PC-3 (cell line): Measurements from ENCODE around the gene GFAP. TPM values are rescaled to one million over a fixed set of nuclear protein-coding genes. Genes with fewer than 3 reads are reported as not detected.

Source experiments
- ATAC-seq: fragments of 200-7000 bp; cut with Tn5 transposase; 2 replicates; pipeline ENCODE4 v1.9.1; 2020; ENCODE audit warnings: mild to moderate bottlenecking, moderate library complexity
- BruUV-seq: library from RNA; stranded (reverse); fragments of 400-500 nt; replicated peaks from 2 replicates; lab custom pipeline; 2021; lab: Mats Ljungman, UMichigan
- CTCF ChIA-PET: fragments of 300-600 bp; sonication (Branson Sonifier 250); formaldehyde crosslinking; loops from one replicate; lab custom pipeline; 2022; ENCODE audit warnings: antibody characterized with exemption; lab: Charles Lee
- POLR2A ChIA-PET: fragments of 300-600 bp; sonication (Branson Sonifier 250); formaldehyde crosslinking; loops from one replicate; lab custom pipeline; 2022; ENCODE audit warnings: antibody characterized with exemption; ENCODE audit not compliant: unreplicated experiment; lab: Charles Lee
- DNase-seq: peaks from one replicate; pipeline ENCODE4 v3.0.0-alpha.2; 2015
- H2AFZ ChIP-seq: fragments of 300-600 bp; sonication (generic); 2 replicates; pipeline ENCODE4 v1.6.0; 2016; ENCODE audit warnings: antibody characterized with exemption, low read length
- H3F3A ChIP-seq: fragments of 300-600 bp; sonication (generic); one replicate; pipeline ENCODE4 v1.6.0; 2017; ENCODE audit warnings: antibody characterized with exemption, low read length, control low read depth, mild to moderate bottlenecking; ENCODE audit not compliant: unreplicated experiment
- H3K27ac ChIP-seq: fragments of 300-600 bp; sonication (generic); 2 replicates; pipeline ENCODE4 v1.5.1; 2016; ENCODE audit warnings: mild to moderate bottlenecking, low read length
- H3K27me3 ChIP-seq: fragments of 300-600 bp; sonication (generic); 2 replicates; pipeline ENCODE4 v1.6.1; 2016; ENCODE audit warnings: low read length, mixed read lengths
- H3K36me3 ChIP-seq: fragments of 300-600 bp; sonication (generic); 2 replicates; pipeline ENCODE4 v1.6.1; 2016; ENCODE audit warnings: low read depth, mixed run types, low read length, mixed read lengths
- H3K4me1 ChIP-seq: fragments of 300-600 bp; sonication (generic); 2 replicates; pipeline ENCODE4 v1.5.1; 2016; ENCODE audit warnings: low read length; ENCODE audit not compliant: insufficient read depth
- H3K4me2 ChIP-seq: fragments of 300-600 bp; sonication (generic); 2 replicates; pipeline ENCODE4 v1.6.0; 2016; ENCODE audit warnings: low read length
- H3K4me3 ChIP-seq: fragments of 300-600 bp; sonication (generic); 2 replicates; pipeline ENCODE4 v1.5.1; 2016; ENCODE audit warnings: mild to moderate bottlenecking, low read length, mixed read lengths
- H3K79me2 ChIP-seq: fragments of 300-600 bp; sonication (generic); 2 replicates; pipeline ENCODE4 v1.6.1; 2017; ENCODE audit warnings: low read length, mixed read lengths
- H3K9ac ChIP-seq: fragments of 300-600 bp; sonication (generic); 2 replicates; pipeline ENCODE4 v1.6.0; 2016; ENCODE audit warnings: mild to moderate bottlenecking, low read length
- H3K9me2 ChIP-seq: fragments of 300-600 bp; sonication (generic); replicated peaks from 2 replicates; pipeline ENCODE4 v1.6.1; 2016; ENCODE audit warnings: mixed run types, low read length, mixed read lengths
- H3K9me3 ChIP-seq: fragments of 300-600 bp; sonication (generic); 2 replicates; pipeline ENCODE4 v1.6.1; 2016; ENCODE audit warnings: low read length, mixed read lengths
- H4K20me1 ChIP-seq: fragments of 300-600 bp; sonication (generic); 2 replicates; pipeline ENCODE4 v1.6.1; 2016; ENCODE audit warnings: low read length, mixed read lengths
- CTCF ChIP-seq: fragments of 300-600 bp; sonication (generic); conservative IDR thresholded peaks from 2 replicates; pipeline ENCODE4 v1.5.1; 2017; ENCODE audit warnings: antibody characterized with exemption, low read depth, mild to moderate bottlenecking, low read length
- EZH2 ChIP-seq: fragments of 300-600 bp; sonication (generic); IDR thresholded peaks from one replicate; pipeline ENCODE4 v1.6.1; 2017; ENCODE audit warnings: antibody characterized with exemption, mild to moderate bottlenecking, low read length; ENCODE audit not compliant: unreplicated experiment
- EZH2phosphoT487 ChIP-seq: fragments of 300-600 bp; sonication (generic); IDR thresholded peaks from 2 replicates; pipeline ENCODE4 v1.6.1; 2018; ENCODE audit warnings: mild to moderate bottlenecking, antibody characterized with exemption, low read length, borderline replicate concordance
- intact Hi-C: fragments of 100-400 bp; cut with micrococcal nuclease; formaldehyde crosslinking; loops from 2 replicates; pipeline ENCODE4 v1.9.0; 2023
- total RNA-seq: library from RNA; depleted of rRNA; stranded (reverse); fragments of >200 nt; gene quantifications from 2 replicates; pipeline ENCODE4 v1.2.3, GENCODE V29; 2014

The GFAP gene
- total RNA-seq, 1 experiment from 2014 or later = 0.29 TPM

- intact Hi-C loops = no loop called here
- TF ChIP-seq EZH2 (no peak), EZH2phosphoT487 (no peak), CTCF (no peak)
These were observed 43.7 kb downstream of the GFAP start for GRCh38 chr17:44871556-44871955.

GRCh38 chr17:44867841-44868240, 47.5 kb downstream of the GFAP start:
- Histone ChIP-seq H2AFZ (no peak overlapping the region), H4K20me1 (no peaks in the 10 kb centered on the region), H3K79me2 (no peaks in the 10 kb centered on the region), H3K27me3 (no peaks in the 10 kb centered on the region), H3K27ac (no peak overlapping the region), H3K9me3 (no peaks in the 10 kb centered on the region), H3F3A (no peaks in the 10 kb centered on the region), H3K36me3 (peaks cover 75% of the 10 kb centered on the region), H3K4me2 (no peak overlapping the region), H3K9me2 (no peaks in the 10 kb centered on the region), H3K4me3 (no peak overlapping the region), H3K9ac (no peak overlapping the region), H3K4me1 (peaks cover 6% of the 10 kb centered on the region; the same call in 1 of the 2 replicates)
- ATAC-seq (no peak), DNase-seq (no peak)
- ChIA-PET POLR2A (no interaction called here), CTCF (no interaction called here)
- intact Hi-C loops = loop anchor here (5.0 kb wide), 1 partner anchor 41 kb away; no protein-coding TSS in a partner anchor
- no peak for TF ChIP-seq CTCF
- no peak for TF ChIP-seq EZH2
- no peak for TF ChIP-seq EZH2phosphoT487
- BruUV-seq = no TSS peak

More at GRCh38 chr17:44871556-44871955, 43.7 kb downstream of the GFAP start:
- Histone ChIP-seq H3K27me3 (no peaks in the 10 kb centered on the region), H3K4me3 (no peak overlapping the region), H3K4me2 (no peak overlapping the region), H3K36me3 (peaks cover 75% of the 10 kb centered on the region), H3K27ac (no peak overlapping the region), H4K20me1 (no peaks in the 10 kb centered on the region), H3K9me2 (no peaks in the 10 kb centered on the region), H3K9me3 (no peaks in the 10 kb centered on the region), H3K4me1 (peaks cover 12% of the 10 kb centered on the region; the same call in 1 of the 2 replicates), H2AFZ (no peak overlapping the region), H3K79me2 (no peaks in the 10 kb centered on the region), H3K9ac (no peak overlapping the region), H3F3A (peaks cover 3% of the 10 kb centered on the region)
- ATAC-seq (no peak), DNase-seq (no peak)
- POLR2A ChIA-PET = no interaction called here
- no TSS peak for BruUV-seq
- CTCF ChIA-PET = no interaction called here

- no peaks in the 10 kb centered on the region for H4K20me1 ChIP-seq
- no peak overlapping the region for H3K9ac ChIP-seq
- intact Hi-C loops = loop anchor here (1.0 to 5.0 kb wide), 3 partner anchors 39 to 91 kb away; no protein-coding TSS in a partner anchor
- no TSS peak for BruUV-seq
- ChIA-PET CTCF (interaction anchor here (1.4 to 1.7 kb wide), 2 partner anchors 86 to 90 kb away, joined by 4 read pairs; no protein-coding TSS in a partner anchor), POLR2A (no interaction called here)
- ATAC-seq = no peak
- TF ChIP-seq CTCF (no peak), EZH2phosphoT487 (no peak), EZH2 (no peak)
- no peaks in the 10 kb centered on the region for H3K9me3 ChIP-seq
- H3K79me2 ChIP-seq = no peaks in the 10 kb centered on the region
- H3F3A ChIP-seq = no peaks in the 10 kb centered on the region
- H3K36me3 ChIP-seq = peaks cover 77% of the 10 kb centered on the region
- H3K27ac ChIP-seq = no peak overlapping the region
- H3K4me2 ChIP-seq = no peak overlapping the region
- DNase-seq = no peak
- no peak overlapping the region for H3K4me3 ChIP-seq
- no peak overlapping the region for H2AFZ ChIP-seq
- H3K27me3 ChIP-seq = no peaks in the 10 kb centered on the region
- no peaks in the 10 kb centered on the region for H3K4me1 ChIP-seq
- no peaks in the 10 kb centered on the region for H3K9me2 ChIP-seq
These were observed 49.4 kb downstream of the GFAP start for GRCh38 chr17:44865931-44866330.
